Cardiac fibroblast (primary cell): ENCODE data around the gene RREB1.
A peak's percentile ranks its signal among the peaks of the same experiment; 100 is the strongest.

Experiments
- DNase-seq, 2 donors: peaks; one replicate each; pipeline versions ENCODE4 v3.0.0 to v3.0.0-alpha.2; 2010; ENCODE audit warnings: low read depth in 2 of 2
- H3K4me3 ChIP-seq, 2 donors: replicated peaks in 1 of 2; 1 replicate in 1 of 2; 2 replicates in 1 of 2; pipeline ENCODE4 v1.5.1; 2011; ENCODE audit warnings: low read depth in 2 of 2, low read length in 2 of 2, mild to moderate bottlenecking in 2 of 2, moderate library complexity in 1 of 2
- TF ChIP-seq, protein P1 (sequence below): IDR thresholded peaks from one replicate; pipeline ENCODE4 v1.5.1; 2011; ENCODE audit warnings: low read depth, mild to moderate bottlenecking, low read length, inconsistent platforms

RREB1 gene

GRCh38 chr6:7240351-7240750 is 132.6 kb downstream of the RREB1 start:
- TF ChIP-seq, protein P1, sequence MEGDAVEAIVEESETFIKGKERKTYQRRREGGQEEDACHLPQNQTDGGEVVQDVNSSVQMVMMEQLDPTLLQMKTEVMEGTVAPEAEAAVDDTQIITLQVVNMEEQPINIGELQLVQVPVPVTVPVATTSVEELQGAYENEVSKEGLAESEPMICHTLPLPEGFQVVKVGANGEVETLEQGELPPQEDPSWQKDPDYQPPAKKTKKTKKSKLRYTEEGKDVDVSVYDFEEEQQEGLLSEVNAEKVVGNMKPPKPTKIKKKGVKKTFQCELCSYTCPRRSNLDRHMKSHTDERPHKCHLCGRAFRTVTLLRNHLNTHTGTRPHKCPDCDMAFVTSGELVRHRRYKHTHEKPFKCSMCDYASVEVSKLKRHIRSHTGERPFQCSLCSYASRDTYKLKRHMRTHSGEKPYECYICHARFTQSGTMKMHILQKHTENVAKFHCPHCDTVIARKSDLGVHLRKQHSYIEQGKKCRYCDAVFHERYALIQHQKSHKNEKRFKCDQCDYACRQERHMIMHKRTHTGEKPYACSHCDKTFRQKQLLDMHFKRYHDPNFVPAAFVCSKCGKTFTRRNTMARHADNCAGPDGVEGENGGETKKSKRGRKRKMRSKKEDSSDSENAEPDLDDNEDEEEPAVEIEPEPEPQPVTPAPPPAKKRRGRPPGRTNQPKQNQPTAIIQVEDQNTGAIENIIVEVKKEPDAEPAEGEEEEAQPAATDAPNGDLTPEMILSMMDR = no peak

GRCh38 chr6:7241160-7241559 is 133.4 kb downstream of the RREB1 start:
- H3K4me3 ChIP-seq = no peak overlapping the region
- TF ChIP-seq, protein P1 = no peak
- DNase-seq = no peak

More at GRCh38 chr6:7240351-7240750, 132.6 kb downstream of the RREB1 start:
- no peak for DNase-seq
- no peak overlapping the region for H3K4me3 ChIP-seq

GRCh38 chr6:7241709-7242645 is 134.2 kb downstream of the RREB1 start:
- no peak overlapping the region for H3K4me3 ChIP-seq
- TF ChIP-seq, protein P1 = no peak
- no peak for DNase-seq

GRCh38 chr6:7242835-7243178 is 135.0 kb downstream of the RREB1 start:
- TF ChIP-seq, protein P1 = no peak
- no peak for DNase-seq
- H3K4me3 ChIP-seq = no peak overlapping the region

GRCh38 chr6:7243179-7243981 is 135.6 kb downstream of the RREB1 start:
- peak; percentile 73 to 74 for DNase-seq
- H3K4me3 ChIP-seq = no peak overlapping the region
- TF ChIP-seq, protein P1 = peak; percentile 91

GRCh38 chr6:7245668-7246393 is 138.1 kb downstream of the RREB1 start:
- H3K4me3 ChIP-seq = no peak overlapping the region
- DNase-seq = no peak
- TF ChIP-seq, protein P1 = no peak
